ENCODE data around the gene ABCC4.

- TF ChIP-seq CTCF (IDR thresholded peaks at IDR 0.05 in 8 of 11, conservative IDR thresholded peaks at IDR 0.05 in 3 of 11) (no peak), POLR2A (IDR thresholded peaks at IDR 0.05) (no peak)
These were observed 69.9 kb downstream of the ABCC4 start for GRCh38 chr13:95231393-95231792.

All from spleen (tissue), 7 donors.